Right forelimb (tissue), 1 donor: ENCODE measurements around the gene DIP2A.
"Not testable (repeated sequence)": the region's sequence is repeated elsewhere in the genome, so short reads cannot be mapped to it uniquely, and the experiment has no call there.

Experiments
- DNase-seq: peaks from one replicate; pipeline ENCODE4 v3.0.0-alpha.2; 2018

DIP2A gene

GRCh38 chr21:46448855-46449254 is 9.8 kb upstream of the DIP2A start:
- not testable (repeated sequence) for DNase-seq

GRCh38 chr21:46452710-46453109 is 6.0 kb upstream of the DIP2A start:
- no peak for DNase-seq

GRCh38 chr21:46454142-46454541 is 4.5 kb upstream of the DIP2A start:
- no peak for DNase-seq

- no peak for DNase-seq
These were observed 3.9 kb upstream of the DIP2A start for GRCh38 chr21:46454634-46455390.

GRCh38 chr21:46455575-46456385 is 2.9 kb upstream of the DIP2A start:
- DNase-seq = no peak

GRCh38 chr21:46456750-46457149 is 1.9 kb upstream of the DIP2A start:
- DNase-seq = no peak

GRCh38 chr21:46457801-46458314 is 833 bp upstream of the DIP2A start:
- DNase-seq = peak; percentile 51

- no peak for DNase-seq
These were observed 299 bp downstream of the DIP2A start for GRCh38 chr21:46459024-46459355.

- DNase-seq = peak; percentile 55
These were observed 843 bp downstream of the DIP2A start for GRCh38 chr21:46459356-46460112.

GRCh38 chr21:46461909-46462308 is 3.2 kb downstream of the DIP2A start:
- DNase-seq = no peak

GRCh38 chr21:46465153-46465552 is 6.5 kb downstream of the DIP2A start:
- DNase-seq = not testable (repeated sequence)

- no peak for DNase-seq
These were observed 7.0 kb downstream of the DIP2A start for GRCh38 chr21:46465651-46466050.

- no peak for DNase-seq
These were observed 9.6 kb downstream of the DIP2A start for GRCh38 chr21:46468108-46468774.

- no peak for DNase-seq
These were observed 10.6 kb downstream of the DIP2A start for GRCh38 chr21:46469275-46469674.

- DNase-seq = no peak
These were observed 12.8 kb downstream of the DIP2A start for GRCh38 chr21:46471514-46471913.

GRCh38 chr21:46472246-46472645 is 13.6 kb downstream of the DIP2A start:
- no peak for DNase-seq

- no peak for DNase-seq
These were observed 15.7 kb downstream of the DIP2A start for GRCh38 chr21:46474382-46474781.

GRCh38 chr21:46475296-46475695 is 16.6 kb downstream of the DIP2A start:
- no peak for DNase-seq

GRCh38 chr21:46477765-46478164 is 19.1 kb downstream of the DIP2A start:
- no peak for DNase-seq

GRCh38 chr21:46478910-46479309 is 20.2 kb downstream of the DIP2A start:
- no peak for DNase-seq

- no peak for DNase-seq
These were observed 21.8 kb downstream of the DIP2A start for GRCh38 chr21:46480466-46480865.

GRCh38 chr21:46482225-46482845 is 23.6 kb downstream of the DIP2A start:
- no peak for DNase-seq
